B cell (primary cell): ENCODE data around the gene COPB1. TPM values are rescaled to one million over a fixed set of nuclear protein-coding genes. Genes with fewer than 3 reads are reported as not detected.

Experiments used
- ATAC-seq: fragments of 200-7000 bp; cut with Tn5 transposase; one replicate; pipeline ENCODE4 v1.10.0; 2021; ENCODE audit warnings: low read depth, mild to moderate bottlenecking, moderate number of reproducible peaks, moderate library complexity
- CTCF ChIA-PET: fragments of 350-600 bp; sonication (Branson Sonifier 250); formaldehyde crosslinking; loops from one replicate; lab custom pipeline; 2021; ENCODE audit warnings: antibody characterized with exemption, inconsistent platforms; lab: Charles Lee
- POLR2A ChIA-PET: fragments of 350-600 bp; sonication (Branson Sonifier 250); formaldehyde crosslinking; loops from one replicate; lab custom pipeline; 2021; ENCODE audit warnings: antibody characterized with exemption; lab: Charles Lee
- DNase-seq: peaks from one replicate; pipeline ENCODE4 v3.0.0; 2013
- H2AFZ ChIP-seq: 2 replicates; pipeline ENCODE4 v1.6.1; 2012; ENCODE audit warnings: mild to moderate bottlenecking, low read depth, low read length; ENCODE audit not compliant: insufficient read depth, poor library complexity, severe bottlenecking
- H3K27ac ChIP-seq, 2 donors: 1 replicate in 1 of 2; 2 replicates in 1 of 2; pipeline ENCODE4 v1.5.1; 2012 to 2013; ENCODE audit warnings: low read length in 2 of 2, mild to moderate bottlenecking in 2 of 2, moderate library complexity in 1 of 2
- H3K27me3 ChIP-seq, 4 experiments: fragments of 200-600 bp in 1 of 4; sonication (generic) in 1 of 4; replicated peaks in 1 of 4; 1 replicate in 2 of 4; 2 replicates in 2 of 4; pipeline versions ENCODE4 v1.6.1 to v1.7.0; 2013 to 2016; ENCODE audit warnings: low read length in 3 of 4, mild to moderate bottlenecking in 2 of 4, mixed read lengths in 1 of 4, moderate library complexity in 1 of 4; ENCODE audit not compliant: insufficient read depth in 4 of 4, control insufficient read depth in 3 of 4; ENCODE audit errors: control extremely low read depth in 1 of 4
- H3K36me3 ChIP-seq, 2 experiments: replicated peaks in 1 of 2; 1 replicate in 1 of 2; 2 replicates in 1 of 2; pipeline versions ENCODE4 v1.6.1 to v1.7.1; 2013; ENCODE audit warnings: low read length in 1 of 2; ENCODE audit not compliant: insufficient read depth in 2 of 2, control insufficient read depth in 1 of 2; ENCODE audit errors: control extremely low read depth in 1 of 2, extremely low read depth in 1 of 2
- H3K4me1 ChIP-seq, 2 donors: fragments of 200-600 bp in 1 of 2; sonication (generic) in 1 of 2; 1 replicate in 1 of 2; 2 replicates in 1 of 2; pipeline versions ENCODE4 v1.5.1 to v1.6.1; 2013 to 2017; ENCODE audit warnings: low read length in 2 of 2; ENCODE audit not compliant: control insufficient read depth in 2 of 2, insufficient read depth in 2 of 2
- H3K4me2 ChIP-seq: replicated peaks from 2 replicates; pipeline ENCODE3; 2012; ENCODE audit warnings: mild to moderate bottlenecking, low read depth, low read length; ENCODE audit not compliant: poor library complexity, severe bottlenecking
- H3K4me3 ChIP-seq, 5 experiments: fragments of 200-600 bp in 1 of 5; sonication (generic) in 1 of 5; 1 replicate in 3 of 5; 2 replicates in 2 of 5; pipeline versions ENCODE4 v1.5.1 to v1.7.0; 2011 to 2016; ENCODE audit warnings: low read length in 4 of 5, mild to moderate bottlenecking in 4 of 5, low read depth in 2 of 5, control low read depth in 1 of 5, moderate library complexity in 1 of 5; ENCODE audit not compliant: insufficient read depth in 1 of 5; ENCODE audit errors: control extremely low read depth in 1 of 5, extremely low read depth in 1 of 5
- H3K79me2 ChIP-seq: fragments of 200-600 bp; sonication (generic); one replicate; pipeline ENCODE4 v1.6.0; 2016; ENCODE audit warnings: low read length; ENCODE audit not compliant: control insufficient read depth, insufficient read depth
- H3K9ac ChIP-seq: fragments of 200-600 bp; sonication (generic); 2 replicates; pipeline ENCODE4 v1.6.1; 2017; ENCODE audit warnings: mild to moderate bottlenecking, low read length, moderate library complexity
- H3K9me3 ChIP-seq, 3 donors: one replicate each; pipeline versions ENCODE4 v1.6.1 to v1.7.1; 2013; ENCODE audit warnings: low read length in 2 of 3; ENCODE audit not compliant: control insufficient read depth in 2 of 3, insufficient read depth in 1 of 3; ENCODE audit errors: control extremely low read depth in 1 of 3
- H4K20me1 ChIP-seq: 2 replicates; pipeline ENCODE4 v1.6.0; 2012; ENCODE audit warnings: mild to moderate bottlenecking, low read length; ENCODE audit not compliant: insufficient read depth, control insufficient read depth, poor library complexity, severe bottlenecking
- H3K27ac Mint-ChIP-seq: one replicate; pipeline ENCODE4 v1.8.0; 2021; ENCODE audit warnings: mixed read lengths
- H3K27me3 Mint-ChIP-seq: one replicate; pipeline ENCODE4 v1.8.0; 2021; ENCODE audit warnings: mixed read lengths
- H3K4me1 Mint-ChIP-seq: one replicate; pipeline ENCODE4 v1.8.0; 2021; ENCODE audit warnings: mixed read lengths
- H3K4me3 Mint-ChIP-seq: one replicate; pipeline ENCODE4 v1.8.0; 2021; ENCODE audit warnings: mixed read lengths
- H3K9me3 Mint-ChIP-seq: one replicate; pipeline ENCODE4 v1.8.0; 2022; ENCODE audit warnings: mixed read lengths; ENCODE audit not compliant: insufficient read depth
- EZH2 ChIP-seq: IDR thresholded peaks from 2 replicates; pipeline ENCODE4 v1.6.1; 2012; ENCODE audit warnings: borderline replicate concordance, low read depth, mild to moderate bottlenecking, moderate library complexity, low read length; ENCODE audit not compliant: insufficient read depth, poor library complexity, severe bottlenecking
- WGBS: methylation state at CpG from one replicate; pipeline ENCODE4 v1.1.5; 2013; ENCODE audit warnings: missing lambda C conversion rate; ENCODE audit not compliant: insufficient coverage; 5-methylcytosine and 5-hydroxymethylcytosine counted together
- intact Hi-C: fragments of 100-400 bp; cut with micrococcal nuclease; formaldehyde crosslinking; loops from one replicate; pipeline ENCODE4 v1.10.0; 2022
- polyA plus RNA-seq: library from polyadenylated mRNA; depleted of rRNA; stranded (reverse); fragments of >200 nt; gene quantifications from 2 replicates; pipeline ENCODE4 v1.2.3, GENCODE V29; 2012
- total RNA-seq, 2 donors: library from RNA; stranded (reverse); fragments of 120-200 nt in 1 of 2; gene quantifications; 1 replicate in 1 of 2; 2 replicates in 1 of 2; pipeline versions ENCODE4 v1.2.3 to v1.2.4, GENCODE V29; 2013 to 2022
- TF ChIP-seq, protein P1 (sequence below): fragments of 200-600 bp; IDR thresholded peaks from one replicate; pipeline ENCODE4 v1.8.0; 2022; ENCODE audit warnings: antibody characterized with exemption, mild to moderate bottlenecking

COPB1 gene
- total and polyA plus RNA-seq, 2 donors (not counting 1 experiment from before 2014, with no cell fraction given): 32.0 to 80.2 TPM

DNA sequence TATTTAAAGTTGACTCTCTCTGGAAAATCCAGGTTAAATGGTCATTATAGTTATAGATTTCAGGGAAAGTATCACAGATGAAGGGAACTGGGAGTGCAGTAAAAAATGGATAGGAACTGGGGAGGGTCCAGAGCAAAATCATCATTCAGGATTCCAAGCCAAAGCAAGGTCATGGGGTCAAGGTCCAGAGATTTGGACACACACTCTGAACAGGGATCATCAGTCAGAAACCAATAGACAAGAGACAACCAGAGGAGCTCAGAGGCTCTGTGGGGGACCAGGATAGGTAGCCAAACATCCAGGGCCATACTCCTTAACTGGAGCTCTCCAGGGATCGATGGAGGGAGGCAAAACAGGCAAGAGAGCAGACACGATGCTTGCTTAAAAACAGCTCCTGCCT lies 47.8 kb upstream of the COPB1 start:
- TF ChIP-seq EZH2: no peak
- TF ChIP-seq, protein P1, sequence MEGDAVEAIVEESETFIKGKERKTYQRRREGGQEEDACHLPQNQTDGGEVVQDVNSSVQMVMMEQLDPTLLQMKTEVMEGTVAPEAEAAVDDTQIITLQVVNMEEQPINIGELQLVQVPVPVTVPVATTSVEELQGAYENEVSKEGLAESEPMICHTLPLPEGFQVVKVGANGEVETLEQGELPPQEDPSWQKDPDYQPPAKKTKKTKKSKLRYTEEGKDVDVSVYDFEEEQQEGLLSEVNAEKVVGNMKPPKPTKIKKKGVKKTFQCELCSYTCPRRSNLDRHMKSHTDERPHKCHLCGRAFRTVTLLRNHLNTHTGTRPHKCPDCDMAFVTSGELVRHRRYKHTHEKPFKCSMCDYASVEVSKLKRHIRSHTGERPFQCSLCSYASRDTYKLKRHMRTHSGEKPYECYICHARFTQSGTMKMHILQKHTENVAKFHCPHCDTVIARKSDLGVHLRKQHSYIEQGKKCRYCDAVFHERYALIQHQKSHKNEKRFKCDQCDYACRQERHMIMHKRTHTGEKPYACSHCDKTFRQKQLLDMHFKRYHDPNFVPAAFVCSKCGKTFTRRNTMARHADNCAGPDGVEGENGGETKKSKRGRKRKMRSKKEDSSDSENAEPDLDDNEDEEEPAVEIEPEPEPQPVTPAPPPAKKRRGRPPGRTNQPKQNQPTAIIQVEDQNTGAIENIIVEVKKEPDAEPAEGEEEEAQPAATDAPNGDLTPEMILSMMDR: no peak
- peaks cover 11% of the 10 kb centered on the region for H3K27me3 Mint-ChIP-seq
- Histone ChIP-seq H3K36me3 (no peaks in the 10 kb centered on the region), H3K79me2 (no peaks in the 10 kb centered on the region), H4K20me1 (no peaks in the 10 kb centered on the region), H3K4me1 (no peaks in the 10 kb centered on the region), H3K9me3 (no peaks in the 10 kb centered on the region), H3K9ac (no peak overlapping the region), H2AFZ (no peak overlapping the region), H3K27me3 (peaks cover 0 to 2% (median 1%) of the 10 kb centered on the region in 4 experiments), H3K4me2 (no peak overlapping the region), H3K4me3 (no peak overlapping the region), H3K27ac (no peak overlapping the region)
- no peak overlapping the region for H3K27ac Mint-ChIP-seq
- H3K4me1 Mint-ChIP-seq: peaks cover 5% of the 10 kb centered on the region
- CTCF ChIA-PET: interaction anchor here (0.9 to 1.5 kb wide), 3 partner anchors 12 to 75 kb away, joined by 3 to 5 read pairs (median 4); no protein-coding TSS in a partner anchor
- no peak overlapping the region for H3K4me3 Mint-ChIP-seq
- ATAC-seq: no peak
- no peaks in the 10 kb centered on the region for H3K9me3 Mint-ChIP-seq
- POLR2A ChIA-PET: no interaction called here
- DNase-seq: no peak
- intact Hi-C loops: no loop called here
- 96% methylated on average over 2 of the region's 2 CpGs for WGBS

DNA sequence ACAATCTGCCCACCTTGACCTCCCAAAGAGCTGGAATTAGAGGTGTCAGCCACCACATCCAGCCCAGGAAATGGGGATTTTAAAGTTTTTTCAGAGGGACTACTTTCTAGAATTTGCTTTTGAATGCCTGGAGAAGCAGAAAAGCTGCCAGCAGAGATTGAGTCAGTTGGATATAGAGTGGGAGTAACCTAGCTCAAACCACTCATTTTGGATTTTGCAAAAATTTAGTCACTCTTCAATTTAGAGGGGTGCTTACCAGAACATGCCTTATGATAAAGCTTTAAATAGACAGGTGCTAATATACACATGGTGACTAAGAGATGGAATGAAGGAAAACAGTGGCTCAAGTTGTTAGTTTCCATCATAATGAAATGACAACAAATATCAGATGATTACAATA lies 47.1 kb upstream of the COPB1 start:
- peaks cover 13% of the 10 kb centered on the region for H3K27me3 Mint-ChIP-seq
- H3K27ac ChIP-seq: no peak overlapping the region
- DNase-seq (no peak), ATAC-seq (no peak)
- peaks cover 5% of the 10 kb centered on the region for H3K4me1 Mint-ChIP-seq
- H3K9ac ChIP-seq: no peak overlapping the region
- no peaks in the 10 kb centered on the region for H3K79me2 ChIP-seq
- H3K9me3 Mint-ChIP-seq: no peaks in the 10 kb centered on the region
- H3K27me3 ChIP-seq: peaks cover 0 to 3% (median 1%) of the 10 kb centered on the region in 4 experiments
- intact Hi-C loops: no loop called here
- no peak overlapping the region for H3K4me3 ChIP-seq
- ChIA-PET POLR2A (no interaction called here), CTCF (interaction anchor here (1.2 to 11.1 kb wide), 2 partner anchors 243 to 360 kb away, joined by 3 to 92 read pairs; no protein-coding TSS in a partner anchor)
- no peak for TF ChIP-seq EZH2
- TF ChIP-seq, protein P1: no peak
- H3K36me3 ChIP-seq: no peaks in the 10 kb centered on the region
- H3K4me2 ChIP-seq: no peak overlapping the region
- no peak overlapping the region for H2AFZ ChIP-seq
- H3K4me3 Mint-ChIP-seq: no peak overlapping the region
- H3K4me1 ChIP-seq: no peaks in the 10 kb centered on the region
- H3K9me3 ChIP-seq: no peaks in the 10 kb centered on the region
- no peak overlapping the region for H3K27ac Mint-ChIP-seq
- no peaks in the 10 kb centered on the region for H4K20me1 ChIP-seq
